HG02981 (cell line): Measurements from ENCODE around the gene FAM135A.
"Not testable (repeated sequence)": the region's sequence is repeated elsewhere in the genome, so short reads cannot be mapped to it uniquely, and the experiment has no call there.

Source experiments
- ATAC-seq: cut with Tn5 transposase; IDR thresholded peaks from one replicate; pipeline ENCODE4 v1.9.1; 2021; ENCODE audit warnings: mild to moderate bottlenecking, moderate library complexity; ENCODE audit not compliant: unreplicated experiment

Gene FAM135A

GRCh38 chr6:70396163-70396562, 17.1 kb upstream of the FAM135A start:
- ATAC-seq = no peak

DNA sequence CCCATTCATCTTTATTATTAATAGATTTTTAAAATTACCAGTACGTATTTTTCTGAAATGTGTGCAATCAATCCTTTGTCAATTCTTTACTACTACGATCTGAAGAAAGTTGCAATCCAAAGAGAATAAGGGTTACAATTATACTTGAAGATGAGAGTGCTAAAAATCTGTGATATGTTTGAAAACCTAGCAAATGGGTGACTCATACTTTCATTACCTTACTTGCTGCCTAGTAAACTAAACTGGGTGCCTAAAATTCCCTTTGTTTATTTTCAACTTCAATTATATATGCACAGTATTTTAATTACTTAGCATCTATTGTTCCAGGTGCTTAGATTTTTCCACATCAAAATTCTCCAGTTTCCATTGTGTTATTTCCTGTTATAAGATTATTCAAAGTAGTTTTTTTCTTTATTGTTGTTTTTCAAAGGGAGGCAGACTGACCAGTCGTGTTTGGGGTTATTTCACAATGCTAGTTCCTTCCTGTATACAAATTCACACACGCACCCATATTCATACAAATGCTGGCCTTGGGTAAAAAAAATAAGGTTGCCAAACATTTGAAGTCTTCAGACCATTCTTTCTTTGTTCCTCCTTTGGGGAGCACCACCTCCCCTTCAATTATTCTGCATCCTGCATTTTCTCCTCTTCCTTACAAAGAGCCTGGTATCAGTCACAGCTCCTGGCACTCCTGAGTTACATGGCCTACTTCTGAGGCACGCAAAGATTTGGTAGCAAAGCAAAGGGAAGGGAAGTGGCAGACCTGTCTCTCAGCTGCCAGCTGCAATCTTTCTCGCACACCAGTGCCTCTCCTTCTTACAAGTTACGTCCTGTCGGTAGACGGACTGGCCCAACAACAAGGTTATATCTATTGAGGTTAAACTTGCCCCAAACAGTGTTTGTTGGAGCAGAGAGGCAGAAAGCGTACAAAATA, 16.2 kb upstream of the FAM135A start:
- no peak for ATAC-seq

DNA sequence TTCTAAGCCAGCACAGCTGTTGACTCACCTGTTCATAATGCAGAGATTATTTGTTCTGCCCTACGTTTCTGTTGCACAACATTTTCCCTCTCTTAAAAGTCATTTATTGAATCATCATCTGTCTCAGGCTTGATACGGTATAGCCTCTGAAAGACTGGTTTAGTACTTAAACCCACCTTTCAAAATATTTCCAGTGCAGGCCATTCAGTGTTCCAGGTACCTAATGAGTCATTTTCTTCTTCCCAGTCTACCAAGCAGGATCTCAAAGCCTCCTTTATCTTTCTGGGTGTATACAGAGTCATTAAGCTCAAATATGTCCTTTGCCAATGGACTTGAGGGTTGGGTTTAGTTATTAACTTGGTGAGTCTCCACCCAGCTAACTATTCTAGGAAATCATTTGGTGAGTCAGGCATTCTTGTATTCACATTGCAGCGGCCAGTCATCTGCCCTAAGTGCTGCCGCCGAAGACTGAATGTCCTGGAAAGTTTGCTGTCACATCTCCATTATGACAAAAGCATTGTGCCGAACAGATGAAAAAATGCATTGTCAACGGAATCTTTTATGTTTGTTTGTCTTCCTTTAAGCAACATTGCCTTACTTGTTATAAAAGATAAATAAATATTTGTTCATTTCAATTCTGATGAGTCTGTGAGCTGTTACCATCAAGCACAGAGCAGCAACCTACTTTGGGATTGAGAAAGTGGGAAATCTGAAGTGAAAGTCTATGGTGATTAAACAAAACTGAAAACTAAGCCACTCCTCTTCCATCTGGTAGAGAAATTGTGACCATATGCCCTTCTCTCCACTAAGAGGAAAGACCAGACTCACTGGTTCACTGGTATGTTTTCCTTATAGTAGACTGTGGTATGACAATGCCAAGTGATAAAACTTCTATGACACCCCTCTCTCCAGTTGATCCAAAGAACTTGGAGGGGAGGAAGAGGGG, 14.3 kb upstream of the FAM135A start:
- no peak for ATAC-seq

DNA sequence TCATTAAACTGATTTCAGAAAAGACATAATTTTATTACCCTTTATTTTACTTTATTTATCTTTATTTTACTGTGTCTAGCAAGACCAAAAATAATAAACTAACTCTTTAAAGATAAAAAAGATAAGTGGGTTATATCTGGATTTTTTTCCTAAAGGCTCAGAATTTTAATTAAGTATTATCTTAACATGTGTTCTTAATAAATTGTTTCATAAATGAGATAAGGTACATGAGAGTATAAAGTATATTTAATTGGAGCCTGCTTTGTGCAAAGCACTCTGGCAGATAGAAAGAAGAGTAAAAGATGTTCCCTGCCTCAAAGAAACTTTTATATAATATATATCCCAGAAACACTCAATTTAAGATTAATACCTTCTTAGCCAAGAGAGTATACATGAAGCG, 8.7 kb upstream of the FAM135A start:
- ATAC-seq = no peak

DNA sequence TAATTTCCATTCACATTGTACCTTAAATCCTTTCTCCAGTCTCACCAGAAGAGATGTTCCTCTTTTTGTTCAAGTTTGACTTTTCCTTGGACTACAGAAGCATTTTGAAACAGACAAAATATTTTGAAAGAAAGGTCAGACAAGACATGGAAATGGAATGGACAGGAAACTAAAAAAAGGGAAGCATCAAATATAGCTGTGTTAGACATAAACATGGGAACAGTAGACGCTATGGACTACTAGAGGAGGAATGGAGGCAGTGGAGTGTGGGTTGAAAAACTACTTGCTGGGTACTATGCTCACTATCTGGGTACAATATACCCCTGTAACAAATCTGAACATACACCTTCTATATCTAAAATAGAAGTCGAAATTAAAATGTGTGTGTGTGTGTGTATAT, 4.1 kb upstream of the FAM135A start:
- no peak for ATAC-seq

- no peak for ATAC-seq
These were observed 1.6 kb upstream of the FAM135A start for GRCh38 chr6:70411542-70412251.

- ATAC-seq = peak; percentile 18
These were observed 825 bp upstream of the FAM135A start for GRCh38 chr6:70412252-70413113.

- no peak for ATAC-seq
These were observed 735 bp downstream of the FAM135A start for GRCh38 chr6:70413992-70414494.

- no peak for ATAC-seq
These were observed 1.5 kb downstream of the FAM135A start for GRCh38 chr6:70414813-70415212.

DNA sequence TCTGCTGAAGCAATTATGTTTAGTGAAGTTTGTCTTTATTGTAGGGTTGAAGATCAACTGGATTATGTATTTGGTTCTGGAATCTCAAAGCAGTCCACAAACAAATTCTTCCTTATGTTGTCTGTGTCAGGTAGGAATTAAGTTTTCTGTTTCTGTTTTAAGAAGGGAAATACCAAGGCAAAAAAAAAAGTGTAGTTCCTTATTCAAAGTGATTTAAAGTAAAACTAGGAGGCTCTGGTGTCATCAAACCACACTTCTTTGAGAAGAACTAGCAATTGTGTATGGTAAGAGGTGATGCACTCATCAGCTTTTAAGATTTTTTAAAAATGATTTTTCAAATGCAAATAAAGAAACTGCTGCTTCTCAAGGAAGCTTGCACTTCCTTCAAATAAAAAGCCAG, 1.9 kb downstream of the FAM135A start:
- no peak for ATAC-seq

DNA sequence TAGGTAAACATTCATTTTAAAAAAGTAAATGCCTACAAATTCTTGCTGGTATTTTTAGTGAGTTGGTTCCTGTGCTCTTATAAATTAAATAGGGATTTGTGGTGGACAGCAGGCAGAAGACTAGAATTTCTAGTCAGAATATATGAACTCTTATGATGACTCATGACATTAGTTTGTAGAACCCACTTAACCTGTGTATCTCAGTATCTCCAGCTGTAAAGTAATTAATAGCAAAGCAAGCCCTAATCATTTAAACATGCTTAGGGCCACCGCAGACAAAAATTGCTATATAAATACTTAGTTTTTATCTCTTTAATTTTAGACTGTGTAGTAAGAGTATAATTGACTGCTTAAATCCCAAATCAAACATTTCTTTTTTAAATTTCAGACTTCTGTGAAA, 2.4 kb downstream of the FAM135A start:
- ATAC-seq = no peak

DNA sequence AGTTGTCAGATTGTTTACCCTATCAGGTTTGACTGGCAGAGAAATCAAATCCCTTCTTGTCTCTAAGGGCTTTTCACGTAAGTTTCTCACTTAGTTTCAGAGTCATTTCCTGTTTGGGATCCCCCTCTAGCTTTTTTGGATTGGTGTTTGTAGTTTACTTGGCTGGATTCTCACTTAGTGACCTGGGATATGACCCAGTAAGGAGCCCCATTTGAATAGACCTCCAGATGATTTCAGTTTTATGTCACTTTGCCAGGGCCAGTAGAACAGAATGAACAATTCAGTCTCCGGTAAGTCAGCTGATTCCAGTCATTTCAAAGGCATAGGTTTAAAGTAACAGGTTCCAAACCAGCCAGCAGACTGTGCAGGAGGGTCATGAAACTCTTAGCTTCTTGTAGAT, 8.2 kb downstream of the FAM135A start:
- ATAC-seq = no peak

GRCh38 chr6:70423189-70424134, 10.2 kb downstream of the FAM135A start:
- ATAC-seq = no peak

DNA sequence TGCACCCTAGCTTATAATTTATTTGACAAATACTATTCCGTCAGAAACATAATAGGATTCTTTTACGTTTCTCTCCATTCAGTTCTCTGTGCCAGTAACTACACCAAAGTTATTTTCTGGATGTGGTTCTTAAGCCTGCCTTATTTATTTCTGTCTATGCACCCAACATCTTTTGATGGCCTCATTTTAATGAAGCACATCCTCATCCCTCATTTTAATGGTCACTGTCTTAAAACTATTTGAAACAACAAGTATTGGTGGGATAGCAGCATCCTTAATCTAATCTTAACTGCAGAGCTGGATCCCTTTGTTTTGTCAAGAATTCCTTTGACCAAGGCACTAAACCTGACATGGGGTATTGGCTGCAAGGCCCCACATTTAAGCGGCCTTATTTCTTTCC, 11.0 kb downstream of the FAM135A start:
- ATAC-seq = no peak

DNA sequence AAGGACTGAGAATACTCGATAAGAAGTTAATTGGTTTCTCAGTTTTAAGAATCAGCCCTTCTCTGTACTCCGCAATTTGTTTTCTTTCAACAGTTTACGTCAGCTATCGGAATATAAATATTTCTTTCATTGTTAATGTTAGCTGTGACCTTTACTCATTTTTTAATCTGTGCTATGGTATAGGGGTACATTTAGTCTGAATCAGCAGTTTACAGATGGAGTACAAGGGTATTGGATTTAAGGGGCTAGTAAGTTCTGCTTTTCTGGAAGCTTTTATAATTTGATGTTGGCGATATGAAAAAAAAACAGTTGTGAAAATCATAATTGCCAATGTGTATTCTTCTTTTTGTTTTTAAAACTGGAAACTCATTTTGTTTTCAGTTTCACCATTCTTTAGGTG, 23.0 kb downstream of the FAM135A start:
- no peak for ATAC-seq

GRCh38 chr6:70445001-70445400, 31.7 kb downstream of the FAM135A start:
- no peak for ATAC-seq

DNA sequence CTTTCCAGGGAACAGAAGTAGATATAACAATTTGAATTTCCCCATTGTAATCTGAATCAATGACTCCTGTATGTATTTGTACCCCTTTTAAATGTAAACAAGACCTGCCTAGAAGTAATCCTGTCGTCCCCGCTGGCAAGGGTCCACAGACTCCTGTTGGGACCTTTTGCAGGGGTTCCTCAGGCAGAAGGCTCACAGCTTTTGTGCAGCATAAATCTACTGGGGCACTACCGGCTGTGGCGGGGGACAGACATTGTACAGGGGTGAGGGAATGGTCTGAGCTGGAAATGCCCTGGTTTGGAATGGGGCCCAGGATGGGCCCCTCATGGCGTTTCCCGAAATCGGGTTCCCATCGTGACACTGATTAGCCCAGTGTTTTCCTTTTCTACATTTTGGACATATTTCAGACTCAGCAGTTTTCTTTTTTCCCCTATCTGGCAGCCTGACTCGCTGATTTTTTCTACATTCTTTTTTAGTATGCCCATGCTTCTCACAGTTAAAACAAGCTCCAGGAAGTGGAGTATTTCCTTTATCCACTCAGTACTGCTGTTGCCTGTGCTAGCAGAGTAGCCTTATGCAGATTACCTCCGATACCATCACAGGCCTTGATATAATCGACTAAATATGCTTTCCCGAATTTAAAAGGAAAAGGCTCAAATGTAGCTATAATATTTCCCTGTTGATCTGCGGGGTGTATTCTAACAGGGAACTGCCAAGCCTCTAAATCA, 34.2 kb downstream of the FAM135A start:
- not testable (repeated sequence) for ATAC-seq

- not testable (repeated sequence) for ATAC-seq
These were observed 40.6 kb downstream of the FAM135A start for GRCh38 chr6:70453899-70454298.
